AG10803 (cell line): ENCODE measurements around the gene TUT4.

Source experiments
- DNase-seq: peaks from one replicate; pipeline ENCODE4 v3.0.0; 2010; ENCODE audit warnings: low read depth
- H3K4me3 ChIP-seq: 2 replicates; pipeline ENCODE4 v1.5.1; 2011; ENCODE audit warnings: mild to moderate bottlenecking, low read length, control low read depth
- TF ChIP-seq, protein P1 (sequence below): conservative IDR thresholded peaks from 2 replicates; pipeline ENCODE4 v1.5.1; 2011; ENCODE audit warnings: mild to moderate bottlenecking, low read length, control low read depth, inconsistent platforms

The TUT4 gene

DNA sequence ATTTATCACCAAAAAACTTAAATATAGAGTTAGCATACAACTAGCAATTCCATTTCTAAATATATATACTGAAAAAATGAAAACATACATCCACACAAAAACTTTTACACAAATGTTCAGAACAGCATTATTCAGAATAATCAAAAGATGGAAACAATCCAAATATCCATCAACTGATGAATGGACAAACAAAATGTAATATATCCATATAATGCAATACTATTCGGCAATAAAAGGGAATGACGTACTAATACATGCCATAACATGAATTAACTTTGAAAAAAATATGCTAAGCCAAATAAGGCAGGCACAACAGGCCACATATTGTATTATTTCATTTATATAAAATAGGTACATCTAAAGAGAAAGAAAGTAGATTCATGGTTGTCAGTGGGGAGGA, 33.9 kb downstream of the TUT4 start:
- H3K4me3 ChIP-seq = no peak overlapping the region
- DNase-seq = no peak
- TF ChIP-seq, protein P1, sequence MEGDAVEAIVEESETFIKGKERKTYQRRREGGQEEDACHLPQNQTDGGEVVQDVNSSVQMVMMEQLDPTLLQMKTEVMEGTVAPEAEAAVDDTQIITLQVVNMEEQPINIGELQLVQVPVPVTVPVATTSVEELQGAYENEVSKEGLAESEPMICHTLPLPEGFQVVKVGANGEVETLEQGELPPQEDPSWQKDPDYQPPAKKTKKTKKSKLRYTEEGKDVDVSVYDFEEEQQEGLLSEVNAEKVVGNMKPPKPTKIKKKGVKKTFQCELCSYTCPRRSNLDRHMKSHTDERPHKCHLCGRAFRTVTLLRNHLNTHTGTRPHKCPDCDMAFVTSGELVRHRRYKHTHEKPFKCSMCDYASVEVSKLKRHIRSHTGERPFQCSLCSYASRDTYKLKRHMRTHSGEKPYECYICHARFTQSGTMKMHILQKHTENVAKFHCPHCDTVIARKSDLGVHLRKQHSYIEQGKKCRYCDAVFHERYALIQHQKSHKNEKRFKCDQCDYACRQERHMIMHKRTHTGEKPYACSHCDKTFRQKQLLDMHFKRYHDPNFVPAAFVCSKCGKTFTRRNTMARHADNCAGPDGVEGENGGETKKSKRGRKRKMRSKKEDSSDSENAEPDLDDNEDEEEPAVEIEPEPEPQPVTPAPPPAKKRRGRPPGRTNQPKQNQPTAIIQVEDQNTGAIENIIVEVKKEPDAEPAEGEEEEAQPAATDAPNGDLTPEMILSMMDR = no peak

DNA sequence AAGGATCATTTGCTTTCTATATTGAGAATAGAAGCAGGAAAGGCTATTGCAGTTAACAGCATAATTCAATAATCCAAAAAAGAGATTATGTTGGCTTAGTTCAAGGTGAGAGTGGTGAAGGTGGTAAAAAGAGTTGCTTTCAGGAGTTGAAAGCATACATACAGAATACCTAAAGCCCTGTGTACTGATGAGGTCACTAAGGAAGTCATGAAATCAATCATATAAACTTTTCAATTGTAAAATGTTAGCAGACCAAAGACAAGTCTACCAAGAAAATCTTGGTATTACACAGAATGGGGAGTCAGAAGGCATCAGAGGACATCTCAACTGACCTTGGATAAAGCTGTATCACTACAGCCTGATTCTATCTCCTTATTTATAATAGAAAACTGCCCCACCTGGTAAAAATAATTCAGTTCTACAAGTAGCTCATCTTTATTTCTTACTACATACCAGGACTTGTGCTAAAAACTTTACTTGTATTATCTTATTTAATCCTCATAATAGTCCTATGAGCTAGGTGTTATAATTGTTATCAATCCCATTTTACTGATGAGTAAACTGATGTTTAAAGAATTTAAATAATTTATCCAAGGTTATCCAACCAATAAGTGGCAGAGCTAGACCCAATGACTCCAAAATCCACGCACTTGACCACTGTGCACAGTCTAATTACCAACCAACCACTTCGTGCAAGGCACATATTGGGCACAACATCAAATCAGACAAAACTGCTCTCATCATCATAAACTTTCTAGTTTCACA, 40.9 kb downstream of the TUT4 start:
- no peak for DNase-seq
- TF ChIP-seq, protein P1 = no peak
- H3K4me3 ChIP-seq = no peak overlapping the region

DNA sequence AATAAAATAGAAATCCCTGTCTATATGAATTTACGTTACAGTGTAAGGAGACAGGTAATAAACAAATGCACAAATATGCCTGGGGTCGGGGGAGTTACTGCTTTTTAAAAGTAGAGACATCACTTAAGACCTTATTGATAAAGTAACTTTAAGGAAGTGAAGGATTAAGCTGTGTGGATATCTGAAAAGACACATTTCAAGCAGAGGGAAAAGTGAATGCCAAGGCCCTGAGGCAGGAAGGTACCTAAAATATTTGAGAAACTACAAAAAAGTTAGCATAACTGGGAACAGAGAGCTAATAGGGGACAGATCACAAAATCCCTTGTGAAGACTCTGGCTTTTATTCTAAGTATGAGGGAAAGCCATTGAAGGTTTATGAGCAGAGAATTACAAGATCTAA, 41.5 kb downstream of the TUT4 start:
- H3K4me3 ChIP-seq = no peak overlapping the region
- no peak for DNase-seq
- TF ChIP-seq, protein P1 = no peak

DNA sequence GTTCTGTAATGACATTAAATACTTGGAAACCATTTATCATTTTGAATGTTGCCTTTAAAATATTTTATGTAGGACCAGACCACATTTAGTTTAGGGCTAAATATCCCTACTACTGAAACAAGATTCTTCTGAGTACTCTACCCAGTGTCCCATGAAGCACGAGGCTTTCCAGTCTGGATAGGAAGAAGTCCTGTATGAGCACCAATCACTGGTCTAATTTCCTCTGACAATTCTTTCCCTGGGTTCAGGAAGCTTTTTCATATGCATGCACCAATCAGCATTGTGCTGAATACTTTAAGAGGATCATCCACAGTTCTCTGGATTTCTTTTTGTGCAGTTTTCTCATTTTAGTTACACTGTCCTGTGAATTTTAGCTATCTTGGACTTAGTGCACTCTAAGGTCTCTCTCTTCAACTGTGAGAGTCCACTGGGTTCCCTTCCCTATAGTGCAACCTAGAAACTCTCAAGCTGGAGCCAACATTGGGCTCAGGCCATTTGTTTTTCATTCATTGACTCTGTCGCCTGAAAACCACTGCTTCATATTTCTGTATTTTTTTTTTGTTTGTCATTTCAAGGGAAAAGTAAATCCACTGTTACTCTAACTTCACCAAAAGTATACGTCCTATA, 45.9 kb downstream of the TUT4 start:
- DNase-seq = no peak
- TF ChIP-seq, protein P1 = no peak
- no peak overlapping the region for H3K4me3 ChIP-seq

DNA sequence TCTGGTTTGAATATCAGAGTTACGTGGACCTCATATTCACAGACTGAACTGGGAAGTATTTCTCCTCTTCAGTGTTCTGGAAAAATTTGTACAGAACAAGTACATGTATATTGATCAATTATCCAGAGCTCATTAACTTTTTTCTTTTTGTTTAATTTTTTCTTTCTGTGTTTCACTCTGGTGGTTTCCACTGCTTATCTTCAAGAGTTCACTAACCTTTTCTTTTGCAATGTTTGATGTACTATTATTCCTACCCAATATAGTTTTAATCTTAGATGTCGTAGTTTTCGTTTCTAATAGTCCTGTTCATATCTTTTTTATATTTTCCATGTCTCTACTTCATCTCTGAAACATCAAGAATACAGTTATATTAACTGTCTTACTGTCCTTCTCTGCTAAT, 46.5 kb downstream of the TUT4 start:
- no peak overlapping the region for H3K4me3 ChIP-seq
- TF ChIP-seq, protein P1 = no peak
- DNase-seq = no peak

DNA sequence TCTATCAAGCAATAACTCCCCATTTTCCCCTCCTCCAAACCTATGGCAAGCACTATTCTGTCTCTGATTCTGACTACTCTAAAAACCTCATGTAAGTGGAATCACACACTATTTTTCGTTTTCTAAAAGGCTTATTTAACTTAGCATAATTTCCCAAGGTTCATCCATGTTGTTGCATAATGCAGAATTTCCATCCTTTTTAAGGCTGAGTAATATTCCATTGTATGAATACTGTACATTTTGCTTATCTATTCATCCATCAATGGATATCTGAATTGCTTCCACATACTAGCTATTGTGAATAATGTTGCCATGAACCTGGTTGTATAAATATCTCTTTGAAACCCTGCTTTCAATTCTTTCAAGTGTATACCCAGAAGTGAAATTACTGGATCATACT, 48.2 kb downstream of the TUT4 start:
- H3K4me3 ChIP-seq = no peak overlapping the region
- DNase-seq = no peak
- TF ChIP-seq, protein P1 = no peak

DNA sequence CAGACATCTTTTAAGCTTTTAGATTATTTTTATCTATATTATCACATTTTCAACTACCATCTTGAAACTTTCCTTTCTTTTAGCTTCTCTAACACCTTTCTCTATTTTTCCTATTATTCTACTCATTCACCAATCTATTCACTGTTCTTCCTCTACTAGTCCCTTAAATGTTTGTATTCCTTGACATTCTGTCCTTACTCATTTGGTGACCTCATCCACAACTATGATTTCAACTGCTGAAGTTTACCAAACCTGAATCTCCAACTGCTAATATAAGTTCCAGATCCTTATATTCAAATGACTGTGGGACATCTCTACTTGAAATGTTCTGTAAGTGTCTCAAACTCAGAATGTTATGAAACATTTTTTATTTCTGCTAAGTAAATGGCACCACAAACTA, 49.2 kb downstream of the TUT4 start:
- TF ChIP-seq, protein P1 = no peak

More for the DNA sequence above, 49.2 kb downstream of the TUT4 start:
- no peak for DNase-seq
- no peak overlapping the region for H3K4me3 ChIP-seq
